GM12872 (cell line): ENCODE measurements around the gene PTPRT.

Experiments
- TF ChIP-seq, protein P1 (sequence below): IDR thresholded peaks from 3 replicates; pipeline ENCODE4 v1.5.1; 2011; ENCODE audit warnings: low read depth, mild to moderate bottlenecking, low read length, moderate library complexity; ENCODE audit not compliant: insufficient read depth

Gene PTPRT

DNA sequence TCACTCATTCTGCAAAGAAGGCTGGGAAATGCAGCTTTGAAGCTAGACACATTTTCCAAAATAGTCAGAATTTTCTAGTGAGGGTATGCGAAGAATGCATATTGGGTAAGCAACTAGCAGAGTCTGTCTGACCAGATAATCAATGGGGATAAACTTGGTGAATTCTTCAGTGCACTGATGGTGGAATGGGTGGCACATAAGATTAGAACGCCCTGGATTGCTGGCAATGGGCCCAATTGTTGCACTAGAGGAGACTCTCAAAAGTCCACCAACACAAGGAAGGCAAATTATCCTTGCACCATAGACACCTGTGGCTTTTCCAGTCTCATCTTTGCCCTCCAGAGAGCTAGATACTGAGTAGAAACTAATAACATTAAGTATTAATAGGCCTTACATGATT lies 167.6 kb downstream of the PTPRT start:
- TF ChIP-seq, protein P1, sequence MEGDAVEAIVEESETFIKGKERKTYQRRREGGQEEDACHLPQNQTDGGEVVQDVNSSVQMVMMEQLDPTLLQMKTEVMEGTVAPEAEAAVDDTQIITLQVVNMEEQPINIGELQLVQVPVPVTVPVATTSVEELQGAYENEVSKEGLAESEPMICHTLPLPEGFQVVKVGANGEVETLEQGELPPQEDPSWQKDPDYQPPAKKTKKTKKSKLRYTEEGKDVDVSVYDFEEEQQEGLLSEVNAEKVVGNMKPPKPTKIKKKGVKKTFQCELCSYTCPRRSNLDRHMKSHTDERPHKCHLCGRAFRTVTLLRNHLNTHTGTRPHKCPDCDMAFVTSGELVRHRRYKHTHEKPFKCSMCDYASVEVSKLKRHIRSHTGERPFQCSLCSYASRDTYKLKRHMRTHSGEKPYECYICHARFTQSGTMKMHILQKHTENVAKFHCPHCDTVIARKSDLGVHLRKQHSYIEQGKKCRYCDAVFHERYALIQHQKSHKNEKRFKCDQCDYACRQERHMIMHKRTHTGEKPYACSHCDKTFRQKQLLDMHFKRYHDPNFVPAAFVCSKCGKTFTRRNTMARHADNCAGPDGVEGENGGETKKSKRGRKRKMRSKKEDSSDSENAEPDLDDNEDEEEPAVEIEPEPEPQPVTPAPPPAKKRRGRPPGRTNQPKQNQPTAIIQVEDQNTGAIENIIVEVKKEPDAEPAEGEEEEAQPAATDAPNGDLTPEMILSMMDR = no peak

DNA sequence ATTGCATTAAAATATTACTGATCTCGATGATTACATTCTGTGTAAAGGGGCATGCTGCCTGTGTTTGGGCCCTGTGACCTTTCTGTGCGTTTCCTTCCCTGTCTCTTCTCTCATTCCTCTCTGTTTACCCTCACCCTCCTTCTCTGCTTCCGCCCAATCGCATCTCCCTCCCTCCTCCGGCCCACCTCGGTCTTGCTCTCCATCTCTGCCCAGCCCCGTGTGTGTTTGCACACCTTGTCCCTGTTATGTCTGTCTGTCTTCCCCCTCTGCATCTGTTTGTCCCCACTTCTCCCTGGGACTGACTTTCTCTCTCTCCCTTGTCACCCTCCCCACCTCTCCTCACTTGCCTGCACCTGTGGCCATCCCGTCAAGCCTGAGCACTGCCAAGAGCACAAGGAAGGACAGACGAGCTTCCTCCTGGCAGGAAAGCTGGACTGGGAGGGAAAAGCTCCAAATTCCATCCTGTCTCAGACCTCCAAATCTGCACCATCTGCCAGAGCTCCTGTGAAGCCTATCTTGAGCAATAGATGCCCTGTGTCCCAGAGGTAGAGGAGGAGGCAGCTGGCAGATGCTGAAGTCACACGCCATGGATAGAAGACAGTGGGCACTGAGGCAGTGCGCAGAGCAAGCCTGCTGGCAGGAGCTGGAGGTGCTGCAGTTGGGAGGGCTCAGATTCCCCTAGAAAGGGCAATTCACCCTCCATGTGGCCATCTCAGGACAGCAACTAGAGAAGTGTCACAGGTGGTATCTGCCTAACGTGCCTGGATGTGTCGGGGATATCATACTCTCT lies 172.3 kb downstream of the PTPRT start:
- TF ChIP-seq, protein P1 = no peak

- TF ChIP-seq, protein P1 = no peak
These were observed 173.4 kb downstream of the PTPRT start for GRCh38 chr20:43016257-43016656.

GRCh38 chr20:43015566-43015965 lies 174.1 kb downstream of the PTPRT start:
- TF ChIP-seq, protein P1 = no peak

DNA sequence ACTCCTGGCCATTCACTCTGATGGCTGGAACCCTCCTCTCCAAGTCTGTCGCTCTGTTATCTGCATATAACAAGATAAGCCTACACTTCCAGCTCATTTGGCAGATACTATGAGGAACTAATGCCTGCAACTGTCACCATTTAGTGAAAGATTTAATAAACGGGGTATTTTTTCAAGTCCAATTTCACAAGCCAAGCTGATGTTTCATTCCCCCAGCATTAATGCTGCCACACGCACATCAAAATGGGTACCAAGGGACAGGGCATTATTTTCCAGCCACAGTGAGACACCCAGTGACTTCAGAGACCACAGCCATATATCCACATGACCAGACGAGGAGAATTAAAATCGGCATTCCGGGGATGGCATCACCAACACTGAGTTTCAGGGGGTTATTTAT lies 175.5 kb downstream of the PTPRT start:
- TF ChIP-seq, protein P1 = no peak

DNA sequence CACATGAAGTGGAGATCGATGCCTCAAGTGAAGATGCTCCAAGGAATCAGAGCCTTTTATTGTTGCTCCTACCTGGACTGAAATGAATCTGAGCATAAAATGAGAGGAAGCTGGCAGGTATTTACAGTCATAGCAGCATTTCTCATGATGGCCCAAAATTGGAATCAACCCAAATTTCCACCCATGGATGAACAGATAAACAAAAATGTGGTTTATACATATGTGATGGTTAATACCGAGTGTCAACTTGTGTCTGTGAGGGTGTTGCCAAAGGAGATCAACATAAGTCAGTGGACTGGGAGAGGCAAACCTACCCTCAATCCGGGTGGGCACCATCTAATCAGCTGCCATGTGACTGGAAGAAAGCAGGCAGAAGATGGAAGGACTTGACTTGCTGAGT lies 178.2 kb downstream of the PTPRT start:
- TF ChIP-seq, protein P1 = no peak

- TF ChIP-seq, protein P1 = no peak
These were observed 180.2 kb downstream of the PTPRT start for GRCh38 chr20:43009532-43009931.

GRCh38 chr20:43007525-43007924 lies 182.2 kb downstream of the PTPRT start:
- TF ChIP-seq, protein P1 = no peak
